Measurements from ENCODE around the gene BLM.
"Not testable (repeated sequence)": the region's sequence is repeated elsewhere in the genome, so short reads cannot be mapped to it uniquely, and the experiment has no call there.

DNA sequence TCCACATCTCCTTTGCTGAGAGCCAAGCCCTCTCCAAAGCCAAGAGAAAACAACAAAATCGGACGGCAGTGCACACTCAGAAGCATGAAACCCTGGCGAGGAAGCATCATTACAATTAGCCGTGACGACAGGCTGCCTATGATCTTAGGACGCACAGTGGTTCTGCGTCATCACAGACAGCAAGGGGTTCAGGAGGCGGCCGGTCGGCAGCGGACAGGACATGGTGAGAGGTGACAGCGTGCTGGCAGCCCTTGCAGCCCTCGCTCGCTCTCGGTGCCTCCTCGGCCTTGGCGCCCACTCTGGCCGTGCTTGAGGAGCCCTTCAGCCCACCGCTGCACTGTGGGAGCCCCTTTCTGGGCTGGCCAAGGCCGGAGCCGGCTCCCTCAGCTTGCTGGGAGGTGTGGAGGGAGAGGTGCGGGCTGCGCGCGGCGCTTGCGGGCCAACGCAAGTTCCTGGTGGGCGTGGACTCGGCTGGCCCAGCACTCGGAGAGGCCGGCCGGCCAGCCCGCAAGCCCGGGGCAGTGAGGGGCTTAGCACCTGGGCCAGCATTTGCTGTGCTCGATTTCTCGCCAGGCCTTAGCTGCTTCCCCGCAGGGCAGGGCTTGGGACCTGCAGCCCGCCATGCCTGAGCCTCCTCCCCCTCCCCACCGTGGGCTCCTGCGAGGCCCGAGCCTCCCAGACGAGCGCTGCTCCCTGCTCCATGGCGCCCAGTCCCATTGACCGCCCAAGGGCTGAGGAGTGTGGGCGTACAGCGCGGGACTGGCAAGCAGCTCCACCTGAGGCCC, 108.2 kb downstream of the BLM start:
- TF ChIP-seq, protein P1, sequence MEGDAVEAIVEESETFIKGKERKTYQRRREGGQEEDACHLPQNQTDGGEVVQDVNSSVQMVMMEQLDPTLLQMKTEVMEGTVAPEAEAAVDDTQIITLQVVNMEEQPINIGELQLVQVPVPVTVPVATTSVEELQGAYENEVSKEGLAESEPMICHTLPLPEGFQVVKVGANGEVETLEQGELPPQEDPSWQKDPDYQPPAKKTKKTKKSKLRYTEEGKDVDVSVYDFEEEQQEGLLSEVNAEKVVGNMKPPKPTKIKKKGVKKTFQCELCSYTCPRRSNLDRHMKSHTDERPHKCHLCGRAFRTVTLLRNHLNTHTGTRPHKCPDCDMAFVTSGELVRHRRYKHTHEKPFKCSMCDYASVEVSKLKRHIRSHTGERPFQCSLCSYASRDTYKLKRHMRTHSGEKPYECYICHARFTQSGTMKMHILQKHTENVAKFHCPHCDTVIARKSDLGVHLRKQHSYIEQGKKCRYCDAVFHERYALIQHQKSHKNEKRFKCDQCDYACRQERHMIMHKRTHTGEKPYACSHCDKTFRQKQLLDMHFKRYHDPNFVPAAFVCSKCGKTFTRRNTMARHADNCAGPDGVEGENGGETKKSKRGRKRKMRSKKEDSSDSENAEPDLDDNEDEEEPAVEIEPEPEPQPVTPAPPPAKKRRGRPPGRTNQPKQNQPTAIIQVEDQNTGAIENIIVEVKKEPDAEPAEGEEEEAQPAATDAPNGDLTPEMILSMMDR (IDR thresholded peaks at IDR 0.05): not testable (repeated sequence)
- TF ChIP-seq POLR2A (IDR thresholded peaks at IDR 0.05): not testable (repeated sequence)
